Astrocyte (in vitro differentiated cells and primary cell): ENCODE results near the gene SRRM4. TPM values are rescaled to one million over a fixed set of nuclear protein-coding genes. Genes with fewer than 3 reads are reported as not detected.

Experiments used
- DNase-seq: peaks from one replicate; pipeline ENCODE4 v3.0.0-alpha.2; 2010; ENCODE audit warnings: low read depth
- FAIRE-seq: peaks from 2 replicates; lab custom pipeline; 2011; peaks lifted over from hg19 to GRCh38; lab: Jason Lieb, UNC
- H2AFZ ChIP-seq: 2 replicates; pipeline ENCODE4 v1.6.0; 2012; ENCODE audit warnings: low read depth, low read length, inconsistent platforms
- H3K27ac ChIP-seq: 2 replicates; pipeline ENCODE4 v1.5.1; 2011; ENCODE audit warnings: low read depth, low read length, inconsistent platforms
- H3K27me3 ChIP-seq: 2 replicates; pipeline ENCODE4 v1.6.0; 2011; ENCODE audit warnings: low read length, inconsistent platforms; ENCODE audit not compliant: insufficient read depth
- H3K36me3 ChIP-seq: 2 replicates; pipeline ENCODE4 v1.5.1; 2011; ENCODE audit warnings: low read length, inconsistent platforms; ENCODE audit not compliant: insufficient read depth
- H3K4me1 ChIP-seq: 2 replicates; pipeline ENCODE4 v1.5.1; 2011; ENCODE audit warnings: low read length, inconsistent platforms; ENCODE audit not compliant: insufficient read depth
- H3K4me2 ChIP-seq: 2 replicates; pipeline ENCODE4 v1.6.0; 2012; ENCODE audit warnings: low read length, inconsistent platforms
- H3K4me3 ChIP-seq: 2 replicates; pipeline ENCODE4 v1.5.1; 2011; ENCODE audit warnings: low read depth, mild to moderate bottlenecking, low read length, inconsistent platforms; ENCODE audit not compliant: insufficient read depth
- H3K79me2 ChIP-seq: 2 replicates; pipeline ENCODE4 v1.6.0; 2012; ENCODE audit warnings: mild to moderate bottlenecking, low read length, inconsistent platforms; ENCODE audit not compliant: insufficient read depth
- H3K9ac ChIP-seq: 2 replicates; pipeline ENCODE4 v1.6.0; 2012; ENCODE audit warnings: mild to moderate bottlenecking, low read length, inconsistent platforms
- H3K9me3 ChIP-seq: 2 replicates; pipeline ENCODE4 v1.5.1; 2012; ENCODE audit warnings: low read depth, mild to moderate bottlenecking, low read length, inconsistent platforms; ENCODE audit not compliant: insufficient read depth
- H4K20me1 ChIP-seq: 2 replicates; pipeline ENCODE4 v1.6.0; 2012; ENCODE audit warnings: low read length, inconsistent platforms; ENCODE audit not compliant: insufficient read depth
- H3K27ac Mint-ChIP-seq: one replicate; pipeline ENCODE4 v1.8.0; 2021; ENCODE audit warnings: mild to moderate bottlenecking, mixed read lengths; ENCODE audit not compliant: unreplicated experiment
- H3K27me3 Mint-ChIP-seq: one replicate; pipeline ENCODE4 v1.8.0; 2021; ENCODE audit warnings: low read depth, mixed read lengths; ENCODE audit not compliant: unreplicated experiment
- H3K36me3 Mint-ChIP-seq: one replicate; pipeline ENCODE4 v1.8.0; 2021; ENCODE audit warnings: low read depth, mixed read lengths; ENCODE audit not compliant: unreplicated experiment
- H3K4me1 Mint-ChIP-seq: one replicate; pipeline ENCODE4 v1.8.0; 2021; ENCODE audit warnings: low read depth, mixed read lengths; ENCODE audit not compliant: unreplicated experiment
- H3K4me3 Mint-ChIP-seq: one replicate; pipeline ENCODE4 v1.8.0; 2021; ENCODE audit warnings: mild to moderate bottlenecking, moderate library complexity, mixed read lengths; ENCODE audit not compliant: unreplicated experiment
- H3K9me3 Mint-ChIP-seq: one replicate; pipeline ENCODE4 v1.8.0; 2021; ENCODE audit warnings: mild to moderate bottlenecking, mixed read lengths; ENCODE audit not compliant: unreplicated experiment
- CTCF ChIP-seq: IDR thresholded peaks from 2 replicates; pipeline ENCODE4 v1.5.1; 2011; ENCODE audit warnings: low read depth, mild to moderate bottlenecking, inconsistent platforms, low read length, moderate library complexity; ENCODE audit not compliant: insufficient read depth
- EZH2 ChIP-seq: IDR thresholded peaks from 2 replicates; pipeline ENCODE4 v1.6.1; 2012; ENCODE audit warnings: mild to moderate bottlenecking, low read length, inconsistent platforms; ENCODE audit not compliant: insufficient read depth
- total RNA-seq: library from RNA; stranded (reverse); gene quantifications from 2 replicates; pipeline ENCODE4 v1.2.1, GENCODE V29; 2021

Gene SRRM4
- total RNA-seq, 1 donor from 2014 or later, result 0.30 TPM

DNA sequence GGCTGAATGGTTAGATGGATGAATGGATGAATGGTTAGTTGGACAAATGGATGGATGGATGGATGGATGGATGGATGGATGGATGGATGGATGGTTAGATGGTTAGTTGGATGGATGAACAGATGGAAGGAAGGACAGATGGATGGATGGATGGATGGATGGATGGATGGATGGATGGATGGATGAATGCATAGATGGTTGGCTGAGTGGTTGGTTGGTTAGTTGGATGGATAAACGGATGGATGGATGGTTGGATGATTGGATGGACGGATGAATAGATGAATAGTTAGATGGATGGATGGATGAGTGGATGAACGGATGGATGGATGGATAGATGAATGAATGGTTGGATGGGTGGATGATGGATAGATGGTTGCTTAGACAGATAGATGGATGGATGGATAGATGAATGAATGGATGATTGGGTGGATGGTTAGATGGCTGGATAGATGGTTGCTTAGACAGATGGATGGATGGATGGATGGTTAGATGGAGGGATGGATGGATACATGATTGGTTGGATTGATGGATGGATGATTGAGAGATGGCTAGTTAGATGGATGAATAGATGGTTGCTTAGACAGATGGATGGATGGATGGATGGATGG is 148.6 kb downstream of the SRRM4 start:
- TF ChIP-seq CTCF, result no peak
- no peak for TF ChIP-seq EZH2
- Mint-ChIP-seq H3K36me3 (no peaks in the 10 kb centered on the region), H3K27me3 (peaks cover 12% of the 10 kb centered on the region), H3K4me1 (no peaks in the 10 kb centered on the region), H3K9me3 (peaks cover 2% of the 10 kb centered on the region), H3K4me3 (no peak overlapping the region), H3K27ac (no peak overlapping the region)
- Histone ChIP-seq H3K36me3 (no peaks in the 10 kb centered on the region), H3K4me2 (no peak overlapping the region), H2AFZ (no peak overlapping the region), H3K27ac (no peak overlapping the region), H3K9ac (no peak overlapping the region), H3K9me3 (peaks cover 9% of the 10 kb centered on the region), H3K4me3 (no peak overlapping the region), H3K27me3 (no peaks in the 10 kb centered on the region), H4K20me1 (no peaks in the 10 kb centered on the region), H3K79me2 (no peaks in the 10 kb centered on the region), H3K4me1 (no peaks in the 10 kb centered on the region)
- FAIRE-seq, result no peak
- no peak for DNase-seq

DNA sequence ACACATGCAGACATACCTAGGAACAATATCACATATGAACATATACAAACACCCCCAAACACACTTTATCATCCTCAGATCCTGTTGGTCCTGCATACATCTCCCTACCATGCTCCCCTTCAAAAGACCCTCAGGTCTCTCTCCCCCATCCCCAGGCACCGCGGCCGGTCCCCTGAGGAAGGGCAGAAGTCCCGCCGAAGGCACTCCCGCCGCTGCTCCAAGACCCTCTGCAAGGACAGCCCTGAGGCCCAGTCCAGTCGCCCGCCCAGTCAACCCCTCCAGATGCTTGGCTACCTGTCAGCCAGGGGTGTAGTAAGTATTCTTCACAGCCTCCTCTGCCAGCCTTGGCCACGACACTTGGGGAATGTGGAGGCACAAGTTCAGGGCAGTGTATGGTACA is 149.2 kb downstream of the SRRM4 start:
- H3K36me3 ChIP-seq, result no peaks in the 10 kb centered on the region
- H3K4me1 Mint-ChIP-seq, result no peaks in the 10 kb centered on the region
- no peaks in the 10 kb centered on the region for H3K79me2 ChIP-seq
- no peaks in the 10 kb centered on the region for H3K4me1 ChIP-seq
- TF ChIP-seq CTCF, result no peak
- TF ChIP-seq EZH2, result no peak
- H3K27ac Mint-ChIP-seq, result no peak overlapping the region
- no peak overlapping the region for H3K9ac ChIP-seq
- no peaks in the 10 kb centered on the region for H3K36me3 Mint-ChIP-seq
- H3K27me3 ChIP-seq, result no peaks in the 10 kb centered on the region
- H3K27ac ChIP-seq, result no peak overlapping the region
- no peaks in the 10 kb centered on the region for H4K20me1 ChIP-seq
- DNase-seq (no peak), FAIRE-seq (no peak)
- peaks cover 12% of the 10 kb centered on the region for H3K27me3 Mint-ChIP-seq
- H3K9me3 Mint-ChIP-seq, result peaks cover 2% of the 10 kb centered on the region
- H3K4me2 ChIP-seq, result no peak overlapping the region
- no peak overlapping the region for H2AFZ ChIP-seq
- no peak overlapping the region for H3K4me3 Mint-ChIP-seq
- peaks cover 9% of the 10 kb centered on the region for H3K9me3 ChIP-seq
- H3K4me3 ChIP-seq, result no peak overlapping the region

- no peak overlapping the region for H3K27ac ChIP-seq
- H3K4me2 ChIP-seq, result no peak overlapping the region
- no peak for FAIRE-seq
- H3K4me3 ChIP-seq, result no peak overlapping the region
- no peaks in the 10 kb centered on the region for H3K36me3 ChIP-seq
- Mint-ChIP-seq H3K27me3 (peaks cover 8% of the 10 kb centered on the region), H3K27ac (no peak overlapping the region), H3K4me3 (no peak overlapping the region), H3K4me1 (no peaks in the 10 kb centered on the region), H3K9me3 (peaks cover 3% of the 10 kb centered on the region), H3K36me3 (no peaks in the 10 kb centered on the region)
- no peak for DNase-seq
- H3K79me2 ChIP-seq, result no peaks in the 10 kb centered on the region
- H2AFZ ChIP-seq, result no peak overlapping the region
- no peak overlapping the region for H3K9ac ChIP-seq
- no peaks in the 10 kb centered on the region for H4K20me1 ChIP-seq
- no peak for TF ChIP-seq EZH2
- no peak for TF ChIP-seq CTCF
- H3K4me1 ChIP-seq, result no peaks in the 10 kb centered on the region
- no peaks in the 10 kb centered on the region for H3K27me3 ChIP-seq
- peaks cover 9% of the 10 kb centered on the region for H3K9me3 ChIP-seq
These were observed 153.1 kb downstream of the SRRM4 start for GRCh38 chr12:119134284-119135072.
